SK-N-SH (cell line): ENCODE results near the gene MGLL. TPM values are rescaled to one million over a fixed set of nuclear protein-coding genes. Genes with fewer than 3 reads are reported as not detected.

Source experiments
- CTCF ChIA-PET: fragments of 300-600, 350-600 bp; formaldehyde crosslinking; extraction: SDS; loops from one replicate; lab custom pipeline; 2021; lab: Yijun Ruan, JAX
- POLR2A ChIA-PET: fragments of 350-600 bp; sonication (Branson Sonifier 250); formaldehyde crosslinking; extraction: SDS; loops from one replicate; lab custom pipeline; 2020; ENCODE audit warnings: antibody characterized with exemption, inconsistent platforms; lab: Yijun Ruan, JAX
- DNase-seq: peaks from one replicate; pipeline ENCODE4 v3.0.0; 2012
- H2AFZ ChIP-seq: fragments of 200-600 bp; sonication (generic); 2 replicates; pipeline ENCODE4 v1.8.1; 2016; ENCODE audit warnings: antibody characterized with exemption, mild to moderate bottlenecking, low read depth
- H3F3A ChIP-seq: fragments of 200-600 bp; sonication (generic); replicated peaks from 2 replicates; pipeline ENCODE3; 2016; ENCODE audit warnings: antibody characterized with exemption, mild to moderate bottlenecking; ENCODE audit not compliant: insufficient read depth
- H3K27ac ChIP-seq, 2 experiments: fragments of 200-500 bp in 1 of 2; fragments of 200-600 bp in 1 of 2; sonication (Bioruptor generic) in 1 of 2; sonication (generic), shearing (Covaris generic) in 1 of 2; 2 replicates each; pipeline versions ENCODE4 v1.5.1 to v1.6.1; 2014 to 2016; ENCODE audit warnings: low read depth in 2 of 2, inconsistent platforms in 1 of 2, low read length in 1 of 2, mild to moderate bottlenecking in 1 of 2, mixed read lengths in 1 of 2
- H3K27me3 ChIP-seq: fragments of 200-600 bp; sonication (generic), shearing (Covaris generic); 2 replicates; pipeline ENCODE4 v1.6.1; 2016; ENCODE audit warnings: mixed run types; ENCODE audit not compliant: insufficient read depth
- H3K36me3 ChIP-seq, 2 experiments: fragments of 200-500 bp in 1 of 2; fragments of 200-600 bp in 1 of 2; sonication (Bioruptor generic) in 1 of 2; sonication (generic) in 1 of 2; replicated peaks in 1 of 2; 2 replicates each; pipeline versions ENCODE3 to v1.5.1; 2014 to 2016; ENCODE audit warnings: low read length in 1 of 2, mild to moderate bottlenecking in 1 of 2; ENCODE audit not compliant: insufficient read depth in 2 of 2, control insufficient read depth in 1 of 2
- H3K4me1 ChIP-seq, 2 experiments: fragments of 200-500 bp in 1 of 2; fragments of 200-600 bp in 1 of 2; sonication (Bioruptor generic) in 1 of 2; sonication (generic), shearing (Covaris generic) in 1 of 2; 2 replicates each; pipeline versions ENCODE4 v1.5.1 to v1.6.1; 2014 to 2016; ENCODE audit warnings: low read depth in 1 of 2, low read length in 1 of 2, mixed run types in 1 of 2; ENCODE audit not compliant: insufficient read depth in 2 of 2, control insufficient read depth in 1 of 2
- H3K4me2 ChIP-seq: fragments of 200-600 bp; sonication (generic), shearing (Covaris generic); 2 replicates; pipeline ENCODE4 v1.6.1; 2017; ENCODE audit warnings: mixed run types
- H3K4me3 ChIP-seq, 2 experiments: fragments of 200-500 bp in 1 of 2; fragments of 200-600 bp in 1 of 2; sonication (Bioruptor generic) in 1 of 2; sonication (generic), shearing (Covaris generic) in 1 of 2; 2 replicates each; pipeline versions ENCODE4 v1.5.1 to v1.8.1; 2014 to 2016; ENCODE audit warnings: low read depth in 2 of 2, inconsistent platforms in 1 of 2, low read length in 1 of 2, mild to moderate bottlenecking in 1 of 2, mixed read lengths in 1 of 2, moderate library complexity in 1 of 2
- H3K79me2 ChIP-seq: fragments of 200-600 bp; sonication (generic); 2 replicates; pipeline ENCODE4 v1.8.1; 2017; ENCODE audit warnings: mild to moderate bottlenecking; ENCODE audit not compliant: insufficient read depth
- H3K9ac ChIP-seq: fragments of 200-600 bp; sonication (generic); 2 replicates; pipeline ENCODE4 v1.6.1; 2017; ENCODE audit warnings: mixed run types
- H3K9me2 ChIP-seq: fragments of 200-600 bp; sonication (generic); 2 replicates; pipeline ENCODE4 v1.6.1; 2017; ENCODE audit warnings: mixed run types
- H3K9me3 ChIP-seq: fragments of 200-600 bp; sonication (generic); 2 replicates; pipeline ENCODE4 v1.6.1; 2017; ENCODE audit warnings: mixed run types, mild to moderate bottlenecking, moderate library complexity
- H4K20me1 ChIP-seq: fragments of 200-600 bp; sonication (generic); 2 replicates; pipeline ENCODE4 v1.6.1; 2017; ENCODE audit warnings: mild to moderate bottlenecking, mixed run types; ENCODE audit not compliant: insufficient read depth
- EP300 ChIP-seq, 2 experiments: IDR thresholded peaks; 2 replicates each; pipeline versions ENCODE4 v1.4.0 to v1.6.1; 2012; ENCODE audit warnings: borderline replicate concordance in 1 of 2, low read depth in 1 of 2, low read length in 1 of 2
- FOXM1 ChIP-seq: IDR thresholded peaks from 2 replicates; pipeline ENCODE4 v1.4.0; 2012; ENCODE audit warnings: low read depth, mild to moderate bottlenecking
- GATA2 ChIP-seq: sonication (generic); formaldehyde crosslinking; IDR thresholded peaks from 2 replicates; pipeline ENCODE4 v1.5.0; 2020; ENCODE audit warnings: mild to moderate bottlenecking, missing genetic modification reagents
- RCOR1 ChIP-seq: fragments of 150-350 bp; IDR thresholded peaks from 2 replicates; pipeline ENCODE4 v1.6.1; 2017; ENCODE audit warnings: antibody characterized with exemption, low read length
- RFX5 ChIP-seq: IDR thresholded peaks from 2 replicates; pipeline ENCODE4 v1.6.1; 2012; ENCODE audit warnings: mild to moderate bottlenecking, improper control_type of control experiment, low read length
- SIN3A ChIP-seq: IDR thresholded peaks from 2 replicates; pipeline ENCODE4 v1.6.1; 2012; ENCODE audit warnings: low read depth, mild to moderate bottlenecking, low read length, moderate library complexity, borderline replicate concordance
- TEAD4 ChIP-seq: IDR thresholded peaks from 2 replicates; pipeline ENCODE4 v1.4.0; 2012; ENCODE audit warnings: mild to moderate bottlenecking, borderline replicate concordance; ENCODE audit not compliant: insufficient read depth
- USF1 ChIP-seq: IDR thresholded peaks from 2 replicates; pipeline ENCODE4 v1.4.0; 2012; ENCODE audit warnings: low read depth, borderline replicate concordance
- YY1 ChIP-seq: IDR thresholded peaks from 2 replicates; pipeline ENCODE4 v1.4.0; 2012; ENCODE audit warnings: low read depth, mild to moderate bottlenecking
- WGBS: methylation state at CpG from one replicate; pipeline ENCODE4 v1.1.6; 2017; ENCODE audit warnings: low lambda C conversion rate; 5-methylcytosine and 5-hydroxymethylcytosine counted together
- polyA plus RNA-seq, 3 experiments: library from polyadenylated mRNA; depleted of rRNA; stranded (reverse); fragments of >200 nt; gene quantifications; 2 replicates each; pipeline ENCODE4 v1.2.3, GENCODE V29; 2012
- TF ChIP-seq, protein P1 (sequence below): IDR thresholded peaks from 2 replicates; pipeline ENCODE4; 2012
- TF ChIP-seq, protein P2 (sequence below): IDR thresholded peaks from 2 replicates; pipeline ENCODE4 v1.6.1; 2012; ENCODE audit warnings: mild to moderate bottlenecking, low read depth, low read length, moderate library complexity
- TF ChIP-seq, protein P3 (sequence below): fragments of 200-600 bp; sonication (generic); IDR thresholded peaks from 2 replicates; pipeline ENCODE4 v1.6.1; 2017; ENCODE audit warnings: antibody characterized with exemption, mild to moderate bottlenecking, moderate library complexity

The MGLL gene
- polyA plus RNA-seq, 1 of the 3 experiments (the other 2 are of a cell fraction) = 2.2 TPM

- Histone ChIP-seq H3K27me3 (no peaks in the 10 kb centered on the region), H3K9ac (no peak overlapping the region), H3K4me1 (peaks cover 2 to 8% of the 10 kb centered on the region in 2 experiments; a peak in 2 of 4 replicates), H3F3A (no peaks in the 10 kb centered on the region), H4K20me1 (no peaks in the 10 kb centered on the region), H3K27ac (no peak overlapping the region), H2AFZ (no peak overlapping the region), H3K9me3 (no peaks in the 10 kb centered on the region), H3K4me3 (no peak overlapping the region), H3K79me2 (no peaks in the 10 kb centered on the region), H3K4me2 (no peak overlapping the region), H3K9me2 (no peaks in the 10 kb centered on the region), H3K36me3 (no peaks in the 10 kb centered on the region)
- TF ChIP-seq, protein P1, sequence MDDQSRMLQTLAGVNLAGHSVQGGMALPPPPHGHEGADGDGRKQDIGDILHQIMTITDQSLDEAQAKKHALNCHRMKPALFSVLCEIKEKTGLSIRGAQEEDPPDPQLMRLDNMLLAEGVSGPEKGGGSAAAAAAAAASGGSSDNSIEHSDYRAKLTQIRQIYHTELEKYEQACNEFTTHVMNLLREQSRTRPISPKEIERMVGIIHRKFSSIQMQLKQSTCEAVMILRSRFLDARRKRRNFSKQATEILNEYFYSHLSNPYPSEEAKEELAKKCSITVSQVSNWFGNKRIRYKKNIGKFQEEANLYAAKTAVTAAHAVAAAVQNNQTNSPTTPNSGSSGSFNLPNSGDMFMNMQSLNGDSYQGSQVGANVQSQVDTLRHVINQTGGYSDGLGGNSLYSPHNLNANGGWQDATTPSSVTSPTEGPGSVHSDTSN = no peak
- TF ChIP-seq, protein P2, sequence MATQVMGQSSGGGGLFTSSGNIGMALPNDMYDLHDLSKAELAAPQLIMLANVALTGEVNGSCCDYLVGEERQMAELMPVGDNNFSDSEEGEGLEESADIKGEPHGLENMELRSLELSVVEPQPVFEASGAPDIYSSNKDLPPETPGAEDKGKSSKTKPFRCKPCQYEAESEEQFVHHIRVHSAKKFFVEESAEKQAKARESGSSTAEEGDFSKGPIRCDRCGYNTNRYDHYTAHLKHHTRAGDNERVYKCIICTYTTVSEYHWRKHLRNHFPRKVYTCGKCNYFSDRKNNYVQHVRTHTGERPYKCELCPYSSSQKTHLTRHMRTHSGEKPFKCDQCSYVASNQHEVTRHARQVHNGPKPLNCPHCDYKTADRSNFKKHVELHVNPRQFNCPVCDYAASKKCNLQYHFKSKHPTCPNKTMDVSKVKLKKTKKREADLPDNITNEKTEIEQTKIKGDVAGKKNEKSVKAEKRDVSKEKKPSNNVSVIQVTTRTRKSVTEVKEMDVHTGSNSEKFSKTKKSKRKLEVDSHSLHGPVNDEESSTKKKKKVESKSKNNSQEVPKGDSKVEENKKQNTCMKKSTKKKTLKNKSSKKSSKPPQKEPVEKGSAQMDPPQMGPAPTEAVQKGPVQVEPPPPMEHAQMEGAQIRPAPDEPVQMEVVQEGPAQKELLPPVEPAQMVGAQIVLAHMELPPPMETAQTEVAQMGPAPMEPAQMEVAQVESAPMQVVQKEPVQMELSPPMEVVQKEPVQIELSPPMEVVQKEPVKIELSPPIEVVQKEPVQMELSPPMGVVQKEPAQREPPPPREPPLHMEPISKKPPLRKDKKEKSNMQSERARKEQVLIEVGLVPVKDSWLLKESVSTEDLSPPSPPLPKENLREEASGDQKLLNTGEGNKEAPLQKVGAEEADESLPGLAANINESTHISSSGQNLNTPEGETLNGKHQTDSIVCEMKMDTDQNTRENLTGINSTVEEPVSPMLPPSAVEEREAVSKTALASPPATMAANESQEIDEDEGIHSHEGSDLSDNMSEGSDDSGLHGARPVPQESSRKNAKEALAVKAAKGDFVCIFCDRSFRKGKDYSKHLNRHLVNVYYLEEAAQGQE = no peak
- TF ChIP-seq EP300 (IDR thresholded peaks at IDR 0.05; ENCODE audit: borderline replicate concordance in 1 of 2, low read depth in 1 of 2, low read length in 1 of 2) (no peak), USF1 (no peak), GATA2 (CRISPR knock-in tag) (no peak), RFX5 (no peak), RCOR1 (no peak), YY1 (no peak), TEAD4 (no peak), FOXM1 (no peak), SIN3A (no peak)
- TF ChIP-seq, protein P3, sequence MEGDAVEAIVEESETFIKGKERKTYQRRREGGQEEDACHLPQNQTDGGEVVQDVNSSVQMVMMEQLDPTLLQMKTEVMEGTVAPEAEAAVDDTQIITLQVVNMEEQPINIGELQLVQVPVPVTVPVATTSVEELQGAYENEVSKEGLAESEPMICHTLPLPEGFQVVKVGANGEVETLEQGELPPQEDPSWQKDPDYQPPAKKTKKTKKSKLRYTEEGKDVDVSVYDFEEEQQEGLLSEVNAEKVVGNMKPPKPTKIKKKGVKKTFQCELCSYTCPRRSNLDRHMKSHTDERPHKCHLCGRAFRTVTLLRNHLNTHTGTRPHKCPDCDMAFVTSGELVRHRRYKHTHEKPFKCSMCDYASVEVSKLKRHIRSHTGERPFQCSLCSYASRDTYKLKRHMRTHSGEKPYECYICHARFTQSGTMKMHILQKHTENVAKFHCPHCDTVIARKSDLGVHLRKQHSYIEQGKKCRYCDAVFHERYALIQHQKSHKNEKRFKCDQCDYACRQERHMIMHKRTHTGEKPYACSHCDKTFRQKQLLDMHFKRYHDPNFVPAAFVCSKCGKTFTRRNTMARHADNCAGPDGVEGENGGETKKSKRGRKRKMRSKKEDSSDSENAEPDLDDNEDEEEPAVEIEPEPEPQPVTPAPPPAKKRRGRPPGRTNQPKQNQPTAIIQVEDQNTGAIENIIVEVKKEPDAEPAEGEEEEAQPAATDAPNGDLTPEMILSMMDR = no peak
- ChIA-PET POLR2A (no interaction called here), CTCF (no interaction called here)
- 93% methylated on average over 3 of the region's 14 CpGs for WGBS
- no peak for DNase-seq
Observed at GRCh38 chr3:127760361-127760760, 62.0 kb downstream of the MGLL start.
